ENCODE measurements around the gene SCNN1B. TPM values are rescaled to one million over a fixed set of nuclear protein-coding genes. Genes with fewer than 3 reads are reported as not detected.

SCNN1B gene
- total RNA-seq, 2 donors from 2014 or later, result 4.7 TPM; not detected in 1

DNA sequence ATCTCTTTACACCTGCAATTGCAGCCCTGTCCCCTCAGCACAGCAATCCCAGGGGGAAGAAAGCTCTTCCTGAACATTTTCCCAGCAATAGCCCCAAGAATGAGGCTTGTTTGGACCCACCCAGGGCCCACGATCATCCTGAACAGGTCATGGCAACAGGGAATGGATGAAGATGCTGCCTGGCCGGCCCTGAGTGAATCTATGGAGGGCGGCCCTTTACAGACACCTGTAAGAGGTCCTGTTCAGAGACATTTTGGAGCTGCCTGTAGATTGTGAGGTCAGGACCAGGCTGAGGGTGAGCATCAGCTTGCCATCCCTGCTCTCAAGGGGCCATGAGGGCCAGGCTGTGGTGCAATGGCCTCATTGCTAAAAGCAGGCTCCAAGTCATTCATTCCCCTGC, 81.8 kb downstream of the SCNN1B start:
- ATAC-seq, result no peak
- WGBS, 2 donors, result 92 to 100% methylated on average over 1 to 3 of the region's 3 CpGs
- Histone ChIP-seq H3K4me1 (no peaks in the 10 kb centered on the region), H3K36me3 (replicated peaks in 1 of 2; ENCODE audit: insufficient read depth in 1 of 2, low read depth in 2 of 2) (no peaks in the 10 kb centered on the region), H3K9me3 (no peaks in the 10 kb centered on the region), H3K27me3 (no peaks in the 10 kb centered on the region), H3K27ac (no peak overlapping the region), H3K4me3 (no peak overlapping the region)
- intact Hi-C loops (cut with DNase I), result no loop called here
- no peak for TF ChIP-seq POLR2A (IDR thresholded peaks at IDR 0.05)
- DNase-seq, result no peak

DNA sequence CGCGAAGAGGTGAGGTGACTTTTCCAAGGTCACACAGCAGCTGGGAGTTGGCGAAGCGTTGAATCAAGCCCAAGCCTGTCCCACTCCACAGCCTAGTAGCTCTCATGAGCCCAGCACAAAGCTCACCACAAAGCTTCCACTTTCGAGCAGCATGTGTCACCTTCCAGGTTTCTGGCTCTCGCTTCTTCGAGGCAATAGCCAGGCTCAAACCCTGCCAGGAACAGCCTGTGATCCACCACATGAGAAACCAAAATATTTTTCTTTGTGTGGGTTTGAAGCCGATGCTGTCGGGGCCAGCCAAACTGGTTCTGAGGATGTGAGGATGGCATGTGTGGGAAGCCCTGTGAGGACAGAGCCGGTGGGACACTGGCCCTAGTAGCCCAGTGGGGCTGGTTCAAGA, 82.8 kb downstream of the SCNN1B start:
- Histone ChIP-seq H3K27me3 (no peaks in the 10 kb centered on the region), H3K9me3 (no peaks in the 10 kb centered on the region), H3K36me3 (replicated peaks in 1 of 2; ENCODE audit: insufficient read depth in 1 of 2, low read depth in 2 of 2) (no peaks in the 10 kb centered on the region), H3K4me1 (no peaks in the 10 kb centered on the region), H3K4me3 (no peak overlapping the region), H3K27ac (no peak overlapping the region)
- intact Hi-C loops (cut with DNase I), result no loop called here
- no peak for ATAC-seq
- DNase-seq, result no peak
- TF ChIP-seq, protein P1, sequence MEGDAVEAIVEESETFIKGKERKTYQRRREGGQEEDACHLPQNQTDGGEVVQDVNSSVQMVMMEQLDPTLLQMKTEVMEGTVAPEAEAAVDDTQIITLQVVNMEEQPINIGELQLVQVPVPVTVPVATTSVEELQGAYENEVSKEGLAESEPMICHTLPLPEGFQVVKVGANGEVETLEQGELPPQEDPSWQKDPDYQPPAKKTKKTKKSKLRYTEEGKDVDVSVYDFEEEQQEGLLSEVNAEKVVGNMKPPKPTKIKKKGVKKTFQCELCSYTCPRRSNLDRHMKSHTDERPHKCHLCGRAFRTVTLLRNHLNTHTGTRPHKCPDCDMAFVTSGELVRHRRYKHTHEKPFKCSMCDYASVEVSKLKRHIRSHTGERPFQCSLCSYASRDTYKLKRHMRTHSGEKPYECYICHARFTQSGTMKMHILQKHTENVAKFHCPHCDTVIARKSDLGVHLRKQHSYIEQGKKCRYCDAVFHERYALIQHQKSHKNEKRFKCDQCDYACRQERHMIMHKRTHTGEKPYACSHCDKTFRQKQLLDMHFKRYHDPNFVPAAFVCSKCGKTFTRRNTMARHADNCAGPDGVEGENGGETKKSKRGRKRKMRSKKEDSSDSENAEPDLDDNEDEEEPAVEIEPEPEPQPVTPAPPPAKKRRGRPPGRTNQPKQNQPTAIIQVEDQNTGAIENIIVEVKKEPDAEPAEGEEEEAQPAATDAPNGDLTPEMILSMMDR (IDR thresholded peaks at IDR 0.05), result no peak
- TF ChIP-seq POLR2A (IDR thresholded peaks at IDR 0.05), result no peak
- WGBS, 2 donors, result 92 to 97% methylated on average over 10 of the region's 10 CpGs

DNA sequence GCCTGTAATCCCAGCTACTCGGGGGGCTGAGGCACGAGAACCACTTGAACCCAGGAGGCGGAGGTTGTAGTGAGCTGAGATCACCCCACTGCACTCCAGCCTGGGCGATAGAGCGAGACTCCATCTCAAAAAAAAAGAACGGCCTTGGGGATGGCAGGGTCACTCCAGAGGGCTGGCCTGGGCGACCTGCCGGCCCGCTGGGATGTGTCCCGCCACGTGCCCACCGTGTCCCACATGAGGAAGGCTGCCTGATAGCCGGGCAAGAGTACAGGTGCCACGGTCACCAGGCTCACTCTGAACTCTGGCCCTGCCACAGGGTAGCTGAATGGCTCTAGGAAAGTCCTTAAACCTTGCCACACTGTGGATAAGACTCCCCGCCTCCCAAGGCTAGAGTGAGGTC, 83.3 kb downstream of the SCNN1B start:
- no peak for DNase-seq
- WGBS, 2 donors, result 90 to 94% methylated on average over 13 of the region's 15 CpGs
- H3K27me3 ChIP-seq, result no peaks in the 10 kb centered on the region
- no peak overlapping the region for H3K4me3 ChIP-seq
- no peak for TF ChIP-seq POLR2A (IDR thresholded peaks at IDR 0.05)
- TF ChIP-seq, protein P1 (IDR thresholded peaks at IDR 0.05), result no peak
- H3K36me3 ChIP-seq (replicated peaks in 1 of 2; ENCODE audit: insufficient read depth in 1 of 2, low read depth in 2 of 2), result no peaks in the 10 kb centered on the region
- ATAC-seq, result no peak
- intact Hi-C loops (cut with DNase I), result no loop called here
- no peaks in the 10 kb centered on the region for H3K9me3 ChIP-seq
- no peak overlapping the region for H3K27ac ChIP-seq
- H3K4me1 ChIP-seq, result no peaks in the 10 kb centered on the region

DNA sequence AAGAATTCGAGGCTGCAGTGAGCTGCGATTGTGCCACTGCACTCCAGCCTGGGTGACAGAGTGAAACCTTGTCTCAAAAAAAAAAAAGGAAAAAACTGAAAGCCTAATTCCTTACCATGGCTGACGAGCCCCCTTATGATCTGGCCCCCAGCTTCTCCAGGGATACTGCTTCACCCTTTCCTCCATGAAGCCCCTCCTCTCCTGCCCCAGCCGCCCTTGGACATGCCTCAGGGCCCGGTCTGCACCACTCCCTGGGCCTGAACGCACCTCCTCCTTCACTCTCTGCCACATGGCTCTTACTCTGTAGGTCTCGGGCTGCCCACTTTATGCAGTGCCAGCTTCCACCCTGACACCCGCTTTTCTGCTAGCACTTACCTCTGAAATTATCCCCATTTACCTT, 85.6 kb downstream of the SCNN1B start:
- 93 to 95% methylated on average over 8 of the region's 8 CpGs for WGBS, 2 donors
- no peaks in the 10 kb centered on the region for H3K9me3 ChIP-seq
- no peak overlapping the region for H3K27ac ChIP-seq
- no peaks in the 10 kb centered on the region for H3K4me1 ChIP-seq
- DNase-seq, result no peak
- ATAC-seq, result no peak
- no peak overlapping the region for H3K4me3 ChIP-seq
- intact Hi-C loops (cut with DNase I), result no loop called here
- H3K27me3 ChIP-seq, result no peaks in the 10 kb centered on the region
- TF ChIP-seq POLR2A (IDR thresholded peaks at IDR 0.05), result no peak
- TF ChIP-seq, protein P1 (IDR thresholded peaks at IDR 0.05), result no peak
- peaks cover 3 to 9% of the 10 kb centered on the region in 2 donors for H3K36me3 ChIP-seq (replicated peaks in 1 of 2; ENCODE audit: insufficient read depth in 1 of 2, low read depth in 2 of 2)

DNA sequence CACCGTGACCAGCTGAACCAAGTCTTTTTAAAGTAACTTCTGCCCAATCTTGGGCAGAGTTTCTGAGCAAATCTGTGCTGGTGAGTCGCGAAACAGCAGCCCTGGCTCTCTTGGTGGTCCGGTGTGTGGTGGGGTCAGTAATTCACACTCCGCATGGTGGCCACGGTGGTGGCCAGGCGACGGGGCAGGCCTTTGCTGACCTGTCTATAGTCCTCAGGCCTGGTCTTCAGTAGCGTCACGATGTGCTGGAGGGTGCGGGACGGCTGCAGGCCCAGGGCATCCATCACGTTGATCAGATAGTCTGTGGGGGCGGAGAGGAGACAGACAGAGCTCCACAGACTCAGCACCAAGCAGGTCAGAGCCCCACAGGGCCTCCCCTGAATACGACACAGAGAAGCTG, 86.7 kb downstream of the SCNN1B start:
- no peak for TF ChIP-seq POLR2A (IDR thresholded peaks at IDR 0.05)
- TF ChIP-seq, protein P1 (IDR thresholded peaks at IDR 0.05), result no peak
- ATAC-seq, result no peak
- no peak overlapping the region for H3K4me3 ChIP-seq
- H3K9me3 ChIP-seq, result no peaks in the 10 kb centered on the region
- 95 to 97% methylated on average over 10 to 13 of the region's 15 CpGs for WGBS, 2 donors
- H3K27ac ChIP-seq, result no peak overlapping the region
- intact Hi-C loops (cut with DNase I), result no loop called here
- H3K27me3 ChIP-seq, result no peaks in the 10 kb centered on the region
- H3K36me3 ChIP-seq (replicated peaks in 1 of 2; ENCODE audit: insufficient read depth in 1 of 2, low read depth in 2 of 2), result peaks cover 6 to 9% of the 10 kb centered on the region in 2 donors
- no peak for DNase-seq
- no peaks in the 10 kb centered on the region for H3K4me1 ChIP-seq

All from body of pancreas (tissue), 4 donors.